ENCODE data around the gene NOS2. TPM values are rescaled to one million over a fixed set of nuclear protein-coding genes. Genes with fewer than 3 reads are reported as not detected.
"Not testable (repeated sequence)": the region's sequence is repeated elsewhere in the genome, so short reads cannot be mapped to it uniquely, and the experiment has no call there.

Gene NOS2
- total RNA-seq, 1 donor from 2014 or later: not detected

DNA sequence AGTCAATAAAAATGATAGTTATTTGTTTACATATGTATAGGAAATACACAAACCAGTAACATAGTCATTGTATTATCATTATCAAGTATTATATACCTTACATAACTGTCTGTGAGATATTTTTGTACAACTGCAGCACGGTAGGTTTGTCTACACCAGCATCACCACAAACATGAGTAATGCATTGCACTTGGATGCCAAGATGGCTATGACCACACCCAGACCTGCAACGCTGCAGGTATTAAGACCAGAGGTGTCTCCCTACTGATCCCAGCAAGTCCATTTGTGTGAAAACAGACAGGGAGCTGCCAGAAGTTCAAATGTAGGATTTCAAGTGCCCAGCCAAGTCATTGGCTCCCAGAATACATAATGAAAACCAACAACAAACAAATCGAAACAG, 34.2 kb upstream of the NOS2 start:
- Mint-ChIP-seq H3K27ac (ENCODE audit: unreplicated experiment) (no peak overlapping the region), H3K4me3 (ENCODE audit: unreplicated experiment) (no peak overlapping the region), H3K27me3 (ENCODE audit: low read depth) (peaks cover 3% of the 10 kb centered on the region), H3K9me3 (ENCODE audit: low read depth) (peaks cover 3% of the 10 kb centered on the region), H3K4me1 (ENCODE audit: low read depth) (no peaks in the 10 kb centered on the region), H3K36me3 (ENCODE audit: low read depth) (no peaks in the 10 kb centered on the region)
- TF ChIP-seq, protein P1, sequence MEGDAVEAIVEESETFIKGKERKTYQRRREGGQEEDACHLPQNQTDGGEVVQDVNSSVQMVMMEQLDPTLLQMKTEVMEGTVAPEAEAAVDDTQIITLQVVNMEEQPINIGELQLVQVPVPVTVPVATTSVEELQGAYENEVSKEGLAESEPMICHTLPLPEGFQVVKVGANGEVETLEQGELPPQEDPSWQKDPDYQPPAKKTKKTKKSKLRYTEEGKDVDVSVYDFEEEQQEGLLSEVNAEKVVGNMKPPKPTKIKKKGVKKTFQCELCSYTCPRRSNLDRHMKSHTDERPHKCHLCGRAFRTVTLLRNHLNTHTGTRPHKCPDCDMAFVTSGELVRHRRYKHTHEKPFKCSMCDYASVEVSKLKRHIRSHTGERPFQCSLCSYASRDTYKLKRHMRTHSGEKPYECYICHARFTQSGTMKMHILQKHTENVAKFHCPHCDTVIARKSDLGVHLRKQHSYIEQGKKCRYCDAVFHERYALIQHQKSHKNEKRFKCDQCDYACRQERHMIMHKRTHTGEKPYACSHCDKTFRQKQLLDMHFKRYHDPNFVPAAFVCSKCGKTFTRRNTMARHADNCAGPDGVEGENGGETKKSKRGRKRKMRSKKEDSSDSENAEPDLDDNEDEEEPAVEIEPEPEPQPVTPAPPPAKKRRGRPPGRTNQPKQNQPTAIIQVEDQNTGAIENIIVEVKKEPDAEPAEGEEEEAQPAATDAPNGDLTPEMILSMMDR (IDR thresholded peaks at IDR 0.05): no peak
- DNase-seq (ENCODE audit: low spot score): no peak

DNA sequence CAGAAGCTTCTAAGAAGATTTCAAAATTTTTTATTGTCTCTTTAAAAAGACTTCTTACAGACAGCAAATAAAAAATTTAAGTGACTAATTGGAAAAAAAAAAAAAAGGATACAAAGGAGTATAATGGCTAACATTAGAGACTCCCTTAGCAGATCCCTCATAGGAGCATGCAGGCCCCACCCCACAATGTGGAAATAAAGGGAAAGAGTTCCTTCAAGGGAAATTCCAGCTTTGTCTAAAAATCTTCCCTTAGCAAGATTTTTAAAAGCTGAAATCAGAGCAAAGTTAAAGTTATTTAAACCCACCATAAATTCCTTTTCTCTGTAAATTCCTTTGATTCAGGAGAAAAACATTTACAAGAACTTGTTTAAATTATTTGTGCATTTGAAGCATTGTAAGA, 32.5 kb upstream of the NOS2 start:
- TF ChIP-seq, protein P1 (IDR thresholded peaks at IDR 0.05): no peak
- no peak for DNase-seq (ENCODE audit: low spot score)
- Mint-ChIP-seq H3K27ac (ENCODE audit: unreplicated experiment) (no peak overlapping the region), H3K36me3 (ENCODE audit: low read depth) (no peaks in the 10 kb centered on the region), H3K9me3 (ENCODE audit: low read depth) (peaks cover 3% of the 10 kb centered on the region), H3K4me1 (ENCODE audit: low read depth) (no peaks in the 10 kb centered on the region), H3K27me3 (ENCODE audit: low read depth) (peaks cover 10% of the 10 kb centered on the region), H3K4me3 (ENCODE audit: unreplicated experiment) (no peak overlapping the region)

DNA sequence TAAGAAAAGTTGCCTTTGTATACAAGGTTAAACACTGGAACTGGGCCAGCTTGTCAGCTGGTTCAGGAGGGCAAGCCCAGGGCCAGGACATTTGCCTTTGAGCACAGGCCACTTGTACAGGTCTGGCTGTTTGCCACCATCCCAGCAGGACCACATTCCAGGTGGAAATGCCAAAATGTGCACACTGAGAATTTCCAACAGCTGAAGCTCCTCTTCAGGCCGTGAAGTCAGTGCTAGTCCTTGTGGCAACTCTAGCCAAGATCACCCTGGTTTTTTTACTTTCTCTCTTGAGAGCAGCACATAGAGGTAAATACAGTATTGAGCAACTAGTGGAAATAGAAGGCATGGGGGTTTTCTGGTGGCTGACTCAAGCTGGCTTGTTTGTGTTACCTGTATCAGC, 29.6 kb upstream of the NOS2 start:
- not testable (repeated sequence) for H3K4me3 Mint-ChIP-seq (ENCODE audit: unreplicated experiment); H3K9me3 Mint-ChIP-seq (ENCODE audit: low read depth); H3K27ac Mint-ChIP-seq (ENCODE audit: unreplicated experiment); H3K36me3 Mint-ChIP-seq (ENCODE audit: low read depth); DNase-seq (ENCODE audit: low spot score); H3K4me1 Mint-ChIP-seq (ENCODE audit: low read depth)
- H3K27me3 Mint-ChIP-seq (ENCODE audit: low read depth): peaks cover 16% of the 10 kb centered on the region

DNA sequence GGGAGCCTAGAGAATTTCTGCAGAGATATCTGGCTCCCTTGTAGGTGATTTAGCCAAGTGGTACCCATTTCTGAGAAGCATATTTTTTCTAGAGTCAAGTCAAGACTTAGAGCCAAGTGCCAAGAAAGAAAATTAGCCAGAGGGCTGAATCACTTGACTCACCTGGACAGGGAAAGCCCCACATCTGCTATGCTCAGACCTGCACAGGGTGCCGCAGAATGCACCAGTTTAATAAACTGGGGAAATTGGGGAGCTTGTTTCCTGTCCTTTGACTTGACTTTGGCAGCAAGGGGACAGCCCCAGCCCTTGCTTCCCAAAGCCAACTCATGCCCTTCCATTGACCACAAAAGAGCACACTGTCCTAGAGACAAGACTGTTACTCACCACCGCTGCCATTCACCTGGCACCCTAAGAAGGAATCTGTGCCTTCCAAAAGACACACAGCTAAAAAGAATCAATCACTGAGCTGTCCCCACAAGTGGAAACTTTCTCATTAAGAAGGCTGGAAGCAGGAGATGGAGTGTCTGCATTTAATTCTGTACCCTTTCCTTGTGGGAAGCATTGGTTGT, 28.9 kb upstream of the NOS2 start:
- H3K36me3 Mint-ChIP-seq (ENCODE audit: low read depth); DNase-seq (ENCODE audit: low spot score); H3K4me3 Mint-ChIP-seq (ENCODE audit: unreplicated experiment); H3K4me1 Mint-ChIP-seq (ENCODE audit: low read depth); H3K9me3 Mint-ChIP-seq (ENCODE audit: low read depth); H3K27ac Mint-ChIP-seq (ENCODE audit: unreplicated experiment): not testable (repeated sequence)
- peaks cover 16% of the 10 kb centered on the region for H3K27me3 Mint-ChIP-seq (ENCODE audit: low read depth)

DNA sequence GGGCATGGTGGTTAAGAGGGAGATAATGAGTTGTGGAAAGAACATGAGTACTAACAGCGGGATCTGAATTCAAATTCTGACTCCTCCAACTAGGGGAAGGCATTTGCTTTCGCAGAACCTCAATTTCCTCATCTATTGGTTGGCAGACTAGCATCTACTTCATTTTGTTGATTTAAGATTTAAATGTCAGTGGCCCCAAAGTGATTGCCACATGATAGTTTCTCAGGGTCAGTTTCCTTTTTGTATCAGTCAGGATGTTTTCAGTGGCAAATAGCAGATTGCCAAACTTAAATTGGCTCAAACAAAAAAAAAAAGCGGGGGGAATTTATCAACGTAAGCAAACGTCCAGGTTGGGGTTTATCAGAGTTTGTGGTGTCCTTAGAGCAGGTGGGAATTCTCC, 25.1 kb upstream of the NOS2 start:
- TF ChIP-seq, protein P1 (IDR thresholded peaks at IDR 0.05): no peak
- no peak overlapping the region for H3K4me3 Mint-ChIP-seq (ENCODE audit: unreplicated experiment)
- H3K27me3 Mint-ChIP-seq (ENCODE audit: low read depth): peaks cover 16% of the 10 kb centered on the region
- H3K27ac Mint-ChIP-seq (ENCODE audit: unreplicated experiment): no peak overlapping the region
- no peaks in the 10 kb centered on the region for H3K4me1 Mint-ChIP-seq (ENCODE audit: low read depth)
- H3K9me3 Mint-ChIP-seq (ENCODE audit: low read depth): peaks cover 22% of the 10 kb centered on the region
- H3K36me3 Mint-ChIP-seq (ENCODE audit: low read depth): peaks cover 2% of the 10 kb centered on the region
- no peak for DNase-seq (ENCODE audit: low spot score)

GRCh38 chr17:27824745-27825144, 24.4 kb upstream of the NOS2 start:
- no peak overlapping the region for H3K4me3 Mint-ChIP-seq (ENCODE audit: unreplicated experiment)
- H3K27me3 Mint-ChIP-seq (ENCODE audit: low read depth): peaks cover 16% of the 10 kb centered on the region
- DNase-seq (ENCODE audit: low spot score): no peak
- H3K4me1 Mint-ChIP-seq (ENCODE audit: low read depth): no peaks in the 10 kb centered on the region
- peaks cover 22% of the 10 kb centered on the region for H3K9me3 Mint-ChIP-seq (ENCODE audit: low read depth)
- TF ChIP-seq, protein P1 (IDR thresholded peaks at IDR 0.05): no peak
- peaks cover 2% of the 10 kb centered on the region for H3K36me3 Mint-ChIP-seq (ENCODE audit: low read depth)
- H3K27ac Mint-ChIP-seq (ENCODE audit: unreplicated experiment): no peak overlapping the region
